HG02571 (cell line): ENCODE results near the gene IKZF2.

Source experiments
- ATAC-seq: cut with Tn5 transposase; IDR thresholded peaks from one replicate; pipeline ENCODE4 v1.9.1; 2021; ENCODE audit warnings: mild to moderate bottlenecking, moderate library complexity; ENCODE audit not compliant: unreplicated experiment

The IKZF2 gene

DNA sequence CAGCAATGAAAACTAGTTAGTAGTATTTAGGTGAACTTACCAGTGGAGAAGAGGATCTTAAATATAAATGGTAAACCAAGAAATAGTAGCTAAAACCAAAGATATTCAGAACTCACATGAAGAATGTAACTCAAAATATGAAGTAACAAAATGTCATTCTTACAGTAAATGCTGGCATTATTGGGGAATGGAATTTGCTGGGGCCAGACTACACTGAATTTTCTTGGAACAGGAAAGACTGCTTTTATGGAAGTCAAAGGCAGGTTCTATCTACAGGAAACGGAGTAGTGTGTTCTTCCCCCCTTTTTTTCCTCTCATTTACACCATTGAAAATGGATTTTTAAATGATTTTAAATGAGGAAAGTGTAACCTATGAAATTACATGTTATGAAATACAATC, 188.7 kb downstream of the IKZF2 start:
- no peak for ATAC-seq

GRCh38 chr2:212961255-212961654, 190.2 kb downstream of the IKZF2 start:
- ATAC-seq, result no peak

DNA sequence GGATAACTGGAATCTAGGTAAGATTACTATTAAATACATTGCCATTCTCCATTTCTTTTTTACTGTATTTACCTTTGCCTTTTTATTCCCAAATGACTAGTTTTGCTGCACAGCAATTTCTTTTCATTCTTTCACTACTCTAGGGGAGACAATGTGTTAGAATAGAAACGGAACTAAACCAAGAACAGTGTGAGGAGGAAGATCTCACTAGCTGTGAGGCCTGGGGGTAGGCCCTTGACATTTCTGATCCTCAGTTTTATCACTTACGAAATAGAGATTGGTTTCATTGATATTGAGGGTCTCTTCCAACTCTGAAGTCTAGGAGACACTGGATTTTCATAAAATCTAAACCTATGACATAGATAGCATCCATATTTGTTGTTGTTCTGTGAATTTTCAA, 191.1 kb downstream of the IKZF2 start:
- no peak for ATAC-seq

- no peak for ATAC-seq
Observed at GRCh38 chr2:212959471-212960117, 191.8 kb downstream of the IKZF2 start.

DNA sequence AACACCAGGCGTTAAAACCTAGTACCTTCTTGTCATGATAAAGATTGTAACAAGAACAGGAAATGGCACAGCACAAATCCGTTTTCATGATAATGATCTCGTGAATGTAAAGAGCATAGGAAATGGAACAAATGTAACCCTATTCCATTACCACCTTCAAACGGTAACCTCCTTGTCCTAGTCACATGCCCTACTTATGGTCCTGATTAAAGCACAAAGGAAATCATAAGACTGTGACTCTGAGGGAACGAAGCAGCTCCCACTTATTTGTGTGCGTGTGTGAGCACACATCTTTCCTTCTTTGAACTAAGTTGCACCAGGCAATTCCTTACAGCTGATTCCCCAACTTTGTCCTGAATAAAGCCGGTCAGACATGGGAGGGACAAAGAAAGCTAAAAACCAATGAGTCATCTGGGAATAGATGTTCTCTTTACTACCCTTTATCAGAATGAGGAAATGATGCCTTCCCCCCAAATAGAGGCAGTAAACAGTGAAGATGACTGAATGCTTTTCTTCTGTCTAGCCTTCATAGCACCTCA, 192.6 kb downstream of the IKZF2 start:
- ATAC-seq, result no peak

DNA sequence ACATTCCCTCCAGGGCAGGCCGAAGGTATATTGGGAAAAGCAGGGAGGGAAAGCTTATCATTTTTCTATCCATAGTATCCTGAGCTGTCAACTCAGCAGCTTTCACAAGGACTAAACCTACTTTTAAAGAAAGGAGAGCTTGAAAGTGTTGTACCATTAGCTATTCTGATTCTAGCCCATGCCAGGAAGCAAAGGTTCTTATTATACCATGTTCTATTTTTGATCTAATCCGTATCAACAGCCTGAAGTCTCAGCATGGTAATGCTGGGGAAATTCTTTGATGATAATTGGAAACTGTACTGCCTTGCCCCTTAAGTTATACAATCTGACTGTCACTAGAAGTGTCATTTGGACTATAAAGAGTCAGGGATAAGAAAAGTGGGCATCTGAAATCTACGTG, 193.3 kb downstream of the IKZF2 start:
- no peak for ATAC-seq

- ATAC-seq, result no peak
Observed at GRCh38 chr2:212957624-212958023, 193.8 kb downstream of the IKZF2 start.

DNA sequence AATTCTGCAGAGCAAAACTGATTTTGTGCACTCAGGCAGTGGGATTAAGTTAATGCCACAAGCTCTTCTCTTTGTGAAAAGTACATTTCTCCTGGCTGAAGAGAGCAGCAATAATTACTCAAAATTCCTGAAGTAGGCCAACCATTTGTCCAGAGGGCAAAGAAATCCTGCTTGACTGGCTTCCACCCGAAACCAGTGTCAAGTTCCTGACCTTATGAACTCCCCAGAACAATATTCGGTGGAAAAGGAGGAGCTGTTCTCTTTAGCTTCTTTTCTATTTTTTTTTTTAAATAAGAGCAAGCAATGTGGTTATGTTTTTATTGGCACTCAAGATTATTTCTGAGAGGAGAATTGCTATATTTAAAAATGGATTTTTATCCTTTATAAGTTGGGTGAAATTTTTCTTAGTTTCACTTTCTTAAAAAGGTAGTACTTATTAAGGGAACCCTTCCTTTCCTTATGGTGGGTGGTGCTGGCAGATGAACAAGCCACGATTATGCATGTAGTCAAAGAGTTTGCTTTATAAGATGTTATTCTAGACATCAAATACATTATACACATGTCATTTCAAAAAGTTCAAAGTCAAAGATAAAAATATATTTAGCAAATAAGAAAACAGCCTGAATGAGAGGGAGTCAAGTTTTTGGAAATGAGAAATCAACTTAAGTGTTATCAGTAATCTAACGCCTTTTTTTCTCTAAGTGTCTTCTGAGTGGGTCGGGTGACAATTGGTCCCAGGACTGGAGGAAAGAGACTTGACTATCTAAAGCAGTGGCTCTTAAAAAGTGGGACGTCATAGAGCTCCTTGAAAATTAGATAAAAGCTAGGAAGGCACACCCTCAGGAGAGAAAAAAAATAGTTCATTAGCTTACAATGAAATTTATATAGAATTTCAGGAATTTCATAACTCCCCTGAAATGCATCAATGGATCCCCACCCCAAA, 194.5 kb downstream of the IKZF2 start:
- no peak for ATAC-seq

DNA sequence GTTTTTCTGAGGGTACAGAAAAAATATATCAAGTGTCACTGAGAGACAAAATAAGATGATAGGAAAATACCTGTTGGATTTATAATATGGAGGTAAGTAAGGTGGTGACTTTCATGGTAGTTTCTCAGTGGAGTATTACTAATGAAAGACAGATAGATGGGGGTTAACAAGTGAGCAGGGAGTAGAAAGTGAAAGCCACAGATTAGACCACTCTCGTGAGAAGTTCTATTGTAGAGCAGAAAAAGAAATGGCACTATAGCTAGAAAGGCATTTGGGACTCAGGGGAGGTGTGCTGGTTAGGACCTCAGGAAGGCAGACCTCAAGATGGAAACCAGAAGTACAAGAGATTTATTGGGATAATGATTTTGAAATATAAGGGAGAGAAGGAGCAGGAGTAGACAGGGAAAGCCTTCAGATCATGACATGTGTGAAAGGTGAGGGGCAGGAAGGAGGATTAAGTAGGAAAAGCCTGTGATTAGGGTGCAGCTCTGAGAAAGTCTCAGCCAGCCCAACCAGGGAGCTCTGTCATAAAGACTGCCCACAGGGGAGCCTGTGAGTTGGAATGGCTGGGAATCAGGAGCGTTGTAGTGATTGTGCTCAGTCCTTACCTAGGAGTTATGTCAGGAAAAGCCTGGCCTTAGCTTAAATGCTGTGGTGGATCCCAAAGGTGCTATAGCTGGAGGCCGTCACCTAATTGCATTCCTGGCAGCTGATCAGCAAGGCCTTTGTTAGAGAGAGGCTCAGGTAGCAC, 198.1 kb downstream of the IKZF2 start:
- ATAC-seq, result peak; percentile 88

GRCh38 chr2:212949786-212950185, 201.6 kb downstream of the IKZF2 start:
- no peak for ATAC-seq
